Neutrophil (primary cell): ENCODE results near the gene ADCY4.

Experiments
- H3K27ac ChIP-seq: fragments of 200-600 bp; sonication (generic); 2 replicates; pipeline ENCODE4 v1.5.1; 2016; ENCODE audit warnings: mild to moderate bottlenecking, moderate library complexity
- H3K27me3 ChIP-seq: fragments of 200-600 bp; sonication (generic); 2 replicates; pipeline ENCODE4 v1.6.0; 2016; ENCODE audit warnings: mild to moderate bottlenecking
- H3K36me3 ChIP-seq: fragments of 200-600 bp; sonication (generic); 2 replicates; pipeline ENCODE4 v1.5.1; 2017
- H3K4me1 ChIP-seq, 2 experiments: fragments of 200-600 bp in 1 of 2; sonication (generic) in 1 of 2; 1 replicate in 1 of 2; 2 replicates in 1 of 2; pipeline versions ENCODE4 v1.5.1 to v1.6.1; 2013 to 2016; ENCODE audit warnings: low read depth in 1 of 2, low read length in 1 of 2, mild to moderate bottlenecking in 1 of 2, moderate library complexity in 1 of 2; ENCODE audit not compliant: control insufficient read depth in 1 of 2, insufficient read depth in 1 of 2
- H3K4me3 ChIP-seq, 2 experiments: fragments of 200-600 bp in 1 of 2; sonication (generic) in 1 of 2; 1 replicate in 1 of 2; 2 replicates in 1 of 2; pipeline ENCODE4 v1.5.1; 2013 to 2016; ENCODE audit warnings: low read depth in 1 of 2, low read length in 1 of 2, mild to moderate bottlenecking in 1 of 2, moderate library complexity in 1 of 2
- H3K9me3 ChIP-seq: fragments of 200-600 bp; sonication (generic); 2 replicates; pipeline ENCODE4 v1.5.1; 2016
- TF ChIP-seq, protein P1 (sequence below): fragments of 200-600 bp; sonication (generic); IDR thresholded peaks from 2 replicates; pipeline ENCODE4 v1.5.1; 2016; ENCODE audit warnings: antibody characterized with exemption

The ADCY4 gene

DNA sequence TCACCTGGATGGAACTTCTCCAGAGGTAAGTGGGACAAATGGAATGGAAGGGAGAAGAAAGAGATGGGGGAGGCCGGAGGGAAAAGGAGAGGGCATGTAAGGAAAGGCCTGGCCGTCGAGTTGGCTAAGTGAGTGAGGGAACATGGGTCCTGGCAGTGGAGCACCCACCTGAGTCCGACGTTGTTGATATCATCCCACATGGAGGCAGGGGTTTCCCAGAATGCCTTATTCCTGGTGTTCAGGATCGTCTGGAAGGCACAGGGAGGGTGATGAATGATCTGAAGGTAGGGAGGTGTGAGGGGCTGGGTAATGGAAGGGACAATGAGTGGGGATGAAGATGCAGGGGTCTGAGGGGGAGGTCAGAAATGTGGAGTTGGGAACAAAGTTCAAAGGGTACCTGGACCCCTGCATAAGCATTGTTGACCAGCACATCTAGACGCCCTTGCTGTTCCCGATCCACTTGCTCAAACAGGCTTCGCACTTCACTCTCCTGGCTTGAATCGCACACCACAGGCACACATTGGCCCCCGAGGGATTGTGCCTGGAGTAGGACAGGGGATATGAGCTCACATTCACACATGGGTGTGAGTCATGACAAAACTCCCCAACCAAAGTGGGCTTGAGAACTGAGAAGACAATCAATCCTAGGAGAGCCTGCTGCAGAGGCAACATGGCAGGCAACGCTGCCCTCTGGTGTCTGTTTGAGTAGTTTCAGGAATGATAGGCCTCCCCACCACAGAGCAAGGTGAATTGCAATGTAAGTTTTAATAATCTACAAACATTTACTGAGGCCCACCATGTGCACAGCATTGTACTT, 38.3 kb downstream of the ADCY4 start:
- Histone ChIP-seq H3K9me3 (no peaks in the 10 kb centered on the region), H3K4me1 (peaks cover 42 to 49% of the 10 kb centered on the region in 2 experiments), H3K36me3 (peaks cover 45% of the 10 kb centered on the region), H3K27me3 (no peaks in the 10 kb centered on the region), H3K4me3 (no peak overlapping the region), H3K27ac (peak overlapping the region; percentile 68)
- TF ChIP-seq, protein P1, sequence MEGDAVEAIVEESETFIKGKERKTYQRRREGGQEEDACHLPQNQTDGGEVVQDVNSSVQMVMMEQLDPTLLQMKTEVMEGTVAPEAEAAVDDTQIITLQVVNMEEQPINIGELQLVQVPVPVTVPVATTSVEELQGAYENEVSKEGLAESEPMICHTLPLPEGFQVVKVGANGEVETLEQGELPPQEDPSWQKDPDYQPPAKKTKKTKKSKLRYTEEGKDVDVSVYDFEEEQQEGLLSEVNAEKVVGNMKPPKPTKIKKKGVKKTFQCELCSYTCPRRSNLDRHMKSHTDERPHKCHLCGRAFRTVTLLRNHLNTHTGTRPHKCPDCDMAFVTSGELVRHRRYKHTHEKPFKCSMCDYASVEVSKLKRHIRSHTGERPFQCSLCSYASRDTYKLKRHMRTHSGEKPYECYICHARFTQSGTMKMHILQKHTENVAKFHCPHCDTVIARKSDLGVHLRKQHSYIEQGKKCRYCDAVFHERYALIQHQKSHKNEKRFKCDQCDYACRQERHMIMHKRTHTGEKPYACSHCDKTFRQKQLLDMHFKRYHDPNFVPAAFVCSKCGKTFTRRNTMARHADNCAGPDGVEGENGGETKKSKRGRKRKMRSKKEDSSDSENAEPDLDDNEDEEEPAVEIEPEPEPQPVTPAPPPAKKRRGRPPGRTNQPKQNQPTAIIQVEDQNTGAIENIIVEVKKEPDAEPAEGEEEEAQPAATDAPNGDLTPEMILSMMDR, result peak; percentile 89

DNA sequence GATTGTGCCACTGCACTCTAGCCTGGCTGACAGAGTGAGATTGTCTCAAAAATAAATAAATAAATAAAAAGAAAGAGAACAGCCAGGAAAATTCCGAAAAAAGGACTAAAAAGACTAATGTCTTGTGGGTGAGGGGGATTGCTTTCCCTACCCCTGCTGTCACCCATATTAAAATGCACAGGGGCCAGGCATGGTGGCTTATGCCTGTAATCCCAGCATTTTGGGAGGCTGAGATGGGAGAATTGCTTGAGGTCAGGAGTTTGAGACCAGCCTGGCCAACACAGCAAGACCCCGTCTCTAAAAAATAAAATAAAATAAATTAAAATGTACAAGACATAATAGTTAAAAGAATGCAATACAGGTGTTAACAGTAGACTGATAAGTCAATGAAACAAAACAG, 41.3 kb downstream of the ADCY4 start:
- Histone ChIP-seq H3K27me3 (no peaks in the 10 kb centered on the region), H3K9me3 (no peaks in the 10 kb centered on the region), H3K36me3 (peaks cover 70% of the 10 kb centered on the region), H3K4me1 (peaks cover 21% of the 10 kb centered on the region in 2 experiments), H3K27ac (no peak overlapping the region), H3K4me3 (no peak overlapping the region)
- TF ChIP-seq, protein P1, result no peak

DNA sequence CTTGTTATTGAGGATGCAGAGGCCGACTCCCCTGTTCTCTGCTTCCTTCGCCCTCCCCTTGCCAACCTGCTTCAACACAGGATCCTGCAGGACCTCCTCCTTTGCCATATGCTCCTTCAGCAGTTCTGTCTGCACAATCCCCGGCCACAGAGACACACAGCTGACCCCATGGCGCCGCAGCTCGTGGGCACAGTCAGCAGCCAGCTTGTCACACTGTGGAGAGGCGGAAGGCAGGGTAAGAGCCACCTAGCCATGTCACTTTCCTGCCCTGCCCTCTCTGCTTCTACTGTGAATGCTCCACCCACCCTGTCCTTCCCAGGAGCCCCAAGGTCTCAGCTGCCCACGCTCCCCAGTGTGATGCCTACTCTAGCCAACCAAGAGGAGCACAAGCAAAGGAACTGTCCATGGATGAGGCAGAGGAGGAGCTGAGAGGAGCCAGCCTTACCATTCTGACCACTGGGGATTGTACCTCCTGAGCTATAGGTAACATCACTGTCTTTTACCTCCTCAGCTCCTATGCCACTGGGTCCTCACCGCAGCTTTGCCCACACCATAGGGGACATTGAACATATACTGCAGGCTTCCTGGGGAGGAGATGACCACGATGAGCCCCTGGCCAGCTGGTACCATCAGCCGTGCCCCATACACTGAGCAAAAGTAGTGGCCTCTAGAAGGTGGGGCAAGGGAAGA, 42.6 kb downstream of the ADCY4 start:
- no peaks in the 10 kb centered on the region for H3K27me3 ChIP-seq
- peaks cover 70% of the 10 kb centered on the region for H3K36me3 ChIP-seq
- peaks cover 8 to 10% of the 10 kb centered on the region in 2 experiments for H3K4me1 ChIP-seq
- no peaks in the 10 kb centered on the region for H3K9me3 ChIP-seq
- H3K27ac ChIP-seq, result no peak overlapping the region
- H3K4me3 ChIP-seq, result no peak overlapping the region
- TF ChIP-seq, protein P1, result no peak

DNA sequence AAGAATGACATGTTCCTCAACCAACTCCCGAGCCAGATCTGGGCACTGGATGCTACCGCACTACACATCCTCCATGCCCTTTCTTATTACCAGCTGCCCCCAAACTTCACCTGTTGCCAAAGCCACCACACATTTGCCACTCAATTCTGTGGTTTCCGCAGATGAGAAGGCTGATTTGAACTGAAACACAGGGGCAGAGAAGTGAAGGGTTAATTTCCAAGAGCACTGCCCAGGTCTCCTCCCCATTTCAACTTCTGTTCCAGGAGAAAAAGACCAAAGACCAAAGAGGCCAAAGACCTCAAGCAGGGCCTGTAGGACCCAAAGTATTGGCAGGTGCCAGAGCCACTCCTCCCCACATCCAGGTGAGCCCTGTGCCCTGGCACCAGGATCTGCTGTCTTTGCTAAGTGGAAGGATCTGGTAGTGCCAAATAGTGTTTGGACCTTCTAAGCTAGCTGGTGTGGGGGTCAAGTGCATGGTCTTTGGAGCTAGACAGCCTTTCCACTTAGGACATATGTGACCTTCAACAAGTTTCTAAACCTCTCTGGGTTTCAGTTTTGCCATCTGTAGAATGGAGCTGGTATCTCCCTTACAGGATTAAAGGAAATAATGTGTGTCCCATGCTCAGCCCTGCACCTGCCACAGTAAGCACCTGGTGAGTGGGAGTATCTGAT, 43.3 kb downstream of the ADCY4 start:
- TF ChIP-seq, protein P1, result no peak
- H3K36me3 ChIP-seq, result peaks cover 66% of the 10 kb centered on the region
- H3K4me1 ChIP-seq, result peaks cover 1 to 3% of the 10 kb centered on the region in 2 experiments
- no peaks in the 10 kb centered on the region for H3K9me3 ChIP-seq
- H3K4me3 ChIP-seq, result no peak overlapping the region
- H3K27ac ChIP-seq, result no peak overlapping the region
- no peaks in the 10 kb centered on the region for H3K27me3 ChIP-seq

DNA sequence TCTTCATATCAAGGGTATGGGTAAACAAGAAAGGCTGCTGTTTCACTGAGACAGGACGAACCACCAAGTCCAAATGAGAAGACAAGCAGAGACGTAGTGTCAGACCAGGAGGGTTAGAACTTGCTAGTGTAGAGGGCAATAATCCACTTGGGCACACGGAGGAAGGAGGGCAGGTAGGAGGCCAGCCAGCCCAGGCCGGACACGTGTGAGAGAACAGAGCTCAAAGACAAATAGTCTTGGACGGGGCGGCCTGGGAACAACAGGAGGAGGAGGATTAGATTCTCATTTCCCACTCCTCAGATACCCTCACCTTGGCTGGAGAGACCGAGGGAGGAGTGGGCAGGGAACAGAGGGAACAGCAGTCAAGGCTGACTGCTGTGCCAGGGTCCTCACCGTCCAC, 44.1 kb downstream of the ADCY4 start:
- no peaks in the 10 kb centered on the region for H3K27me3 ChIP-seq
- no peak overlapping the region for H3K4me3 ChIP-seq
- no peak overlapping the region for H3K27ac ChIP-seq
- peaks cover 58% of the 10 kb centered on the region for H3K36me3 ChIP-seq
- no peaks in the 10 kb centered on the region for H3K4me1 ChIP-seq
- TF ChIP-seq, protein P1, result no peak
- H3K9me3 ChIP-seq, result no peaks in the 10 kb centered on the region
